Subcutaneous adipose tissue (tissue), 4 donors: Measurements from ENCODE around the gene TAF11L2. TPM values are rescaled to one million over a fixed set of nuclear protein-coding genes. Genes with fewer than 3 reads are reported as not detected.
"Not testable (repeated sequence)": the region's sequence is repeated elsewhere in the genome, so short reads cannot be mapped to it uniquely, and the experiment has no call there.

Experiments
- small RNA-seq: library from RNA; depleted of rRNA; stranded (forward); fragments of <200 nt; gene quantifications from one replicate; pipeline ENCODE3, GENCODE V24; 2016
- total RNA-seq, 4 donors: library from RNA; depleted of rRNA; stranded (reverse); fragments of >200 nt; gene quantifications; one replicate each; pipeline ENCODE4 v1.1.0, GENCODE V29; 2016
- TF ChIP-seq, protein P1 (sequence below): fragments of 450-650 bp; IDR thresholded peaks from one replicate; pipeline ENCODE4 v1.5.1; 2016; ENCODE audit warnings: low read depth, mild to moderate bottlenecking, control low read depth, antibody characterized with exemption, moderate library complexity

TAF11L2 gene
- total RNA-seq, 4 donors from 2014 or later = not detected

DNA sequence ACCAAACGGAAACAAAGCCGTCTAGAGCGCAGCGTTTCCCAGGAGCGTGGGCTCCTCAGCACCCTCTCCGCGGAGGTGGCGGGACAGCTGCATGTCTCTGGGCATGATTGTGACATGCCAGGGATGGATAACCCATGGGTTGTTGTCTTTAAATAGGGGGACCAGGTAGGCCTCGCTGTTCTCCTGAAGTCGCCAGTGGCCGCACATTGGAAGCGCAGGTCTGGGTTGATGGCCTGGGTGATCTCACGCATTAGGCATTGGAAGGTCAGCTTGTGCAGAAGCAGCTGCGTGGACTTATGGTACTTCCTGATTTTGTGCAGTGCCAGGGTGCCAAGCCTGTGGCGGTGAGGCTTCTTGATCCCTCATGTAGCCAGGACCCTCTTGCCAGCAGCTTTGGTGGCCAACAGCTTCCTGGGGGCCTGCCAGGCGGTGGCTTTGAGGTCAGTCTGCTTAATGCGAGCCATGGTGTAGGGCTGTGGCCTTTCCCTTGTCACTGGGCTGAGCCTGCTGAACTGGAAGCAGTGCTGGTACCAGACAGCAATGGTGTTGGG lies 13.8 kb downstream of the TAF11L2 start:
- TF ChIP-seq, protein P1, sequence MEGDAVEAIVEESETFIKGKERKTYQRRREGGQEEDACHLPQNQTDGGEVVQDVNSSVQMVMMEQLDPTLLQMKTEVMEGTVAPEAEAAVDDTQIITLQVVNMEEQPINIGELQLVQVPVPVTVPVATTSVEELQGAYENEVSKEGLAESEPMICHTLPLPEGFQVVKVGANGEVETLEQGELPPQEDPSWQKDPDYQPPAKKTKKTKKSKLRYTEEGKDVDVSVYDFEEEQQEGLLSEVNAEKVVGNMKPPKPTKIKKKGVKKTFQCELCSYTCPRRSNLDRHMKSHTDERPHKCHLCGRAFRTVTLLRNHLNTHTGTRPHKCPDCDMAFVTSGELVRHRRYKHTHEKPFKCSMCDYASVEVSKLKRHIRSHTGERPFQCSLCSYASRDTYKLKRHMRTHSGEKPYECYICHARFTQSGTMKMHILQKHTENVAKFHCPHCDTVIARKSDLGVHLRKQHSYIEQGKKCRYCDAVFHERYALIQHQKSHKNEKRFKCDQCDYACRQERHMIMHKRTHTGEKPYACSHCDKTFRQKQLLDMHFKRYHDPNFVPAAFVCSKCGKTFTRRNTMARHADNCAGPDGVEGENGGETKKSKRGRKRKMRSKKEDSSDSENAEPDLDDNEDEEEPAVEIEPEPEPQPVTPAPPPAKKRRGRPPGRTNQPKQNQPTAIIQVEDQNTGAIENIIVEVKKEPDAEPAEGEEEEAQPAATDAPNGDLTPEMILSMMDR = no peak

DNA sequence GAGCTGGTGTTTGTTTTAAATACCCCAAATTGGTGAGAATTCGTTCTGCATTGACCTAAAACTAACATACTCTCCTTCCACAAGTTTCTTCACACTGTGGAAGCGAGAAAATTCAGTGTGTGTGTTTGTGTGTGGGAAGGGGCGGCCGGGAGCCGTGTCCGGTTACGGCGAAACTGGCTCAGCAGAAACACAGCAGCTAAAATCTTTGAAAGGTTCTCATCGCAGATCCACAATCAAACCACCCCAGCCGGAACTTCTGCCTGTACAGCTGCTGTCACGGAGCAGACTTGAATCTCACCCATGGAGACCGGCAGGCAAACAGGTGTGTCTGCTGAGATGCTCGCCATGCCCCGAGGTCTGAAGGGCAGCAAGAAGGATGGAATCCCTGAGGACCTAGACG lies 20.0 kb downstream of the TAF11L2 start, which contains the start of gene TAF11L3:
Gene TAF11L3 (plus strand): TSS at position 301 of the 400 bp plus-strand sequence.
- TF ChIP-seq, protein P1 = not testable (repeated sequence)

DNA sequence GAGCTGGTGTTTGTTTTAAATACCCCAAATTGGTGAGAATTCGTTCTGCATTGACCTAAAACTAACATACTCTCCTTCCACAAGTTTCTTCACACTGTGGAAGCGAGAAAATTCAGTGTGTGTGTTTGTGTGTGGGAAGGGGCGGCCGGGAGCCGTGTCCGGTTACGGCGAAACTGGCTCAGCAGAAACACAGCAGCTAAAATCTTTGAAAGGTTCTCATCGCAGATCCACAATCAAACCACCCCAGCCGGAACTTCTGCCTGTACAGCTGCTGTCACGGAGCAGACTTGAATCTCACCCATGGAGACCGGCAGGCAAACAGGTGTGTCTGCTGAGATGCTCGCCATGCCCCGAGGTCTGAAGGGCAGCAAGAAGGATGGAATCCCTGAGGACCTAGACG lies 23.5 kb downstream of the TAF11L2 start, which contains the start of gene TAF11L4:
Gene TAF11L4 (plus strand): TSS at position 301 of the 400 bp plus-strand sequence.
- TF ChIP-seq, protein P1 = not testable (repeated sequence)

DNA sequence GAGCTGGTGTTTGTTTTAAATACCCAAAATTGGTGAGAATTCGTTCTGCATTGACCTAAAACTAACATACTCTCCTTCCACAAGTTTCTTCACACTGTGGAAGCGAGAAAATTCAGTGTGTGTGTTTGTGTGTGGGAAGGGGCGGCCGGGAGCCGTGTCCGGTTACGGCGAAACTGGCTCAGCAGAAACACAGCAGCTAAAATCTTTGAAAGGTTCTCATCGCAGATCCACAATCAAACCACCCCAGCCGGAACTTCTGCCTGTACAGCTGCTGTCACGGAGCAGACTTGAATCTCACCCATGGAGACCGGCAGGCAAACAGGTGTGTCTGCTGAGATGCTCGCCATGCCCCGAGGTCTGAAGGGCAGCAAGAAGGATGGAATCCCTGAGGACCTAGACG lies 26.9 kb downstream of the TAF11L2 start, which contains the start of gene TAF11L5:
Gene TAF11L5 (plus strand): TSS at position 301 of the 400 bp plus-strand sequence.
- TF ChIP-seq, protein P1 = not testable (repeated sequence)

DNA sequence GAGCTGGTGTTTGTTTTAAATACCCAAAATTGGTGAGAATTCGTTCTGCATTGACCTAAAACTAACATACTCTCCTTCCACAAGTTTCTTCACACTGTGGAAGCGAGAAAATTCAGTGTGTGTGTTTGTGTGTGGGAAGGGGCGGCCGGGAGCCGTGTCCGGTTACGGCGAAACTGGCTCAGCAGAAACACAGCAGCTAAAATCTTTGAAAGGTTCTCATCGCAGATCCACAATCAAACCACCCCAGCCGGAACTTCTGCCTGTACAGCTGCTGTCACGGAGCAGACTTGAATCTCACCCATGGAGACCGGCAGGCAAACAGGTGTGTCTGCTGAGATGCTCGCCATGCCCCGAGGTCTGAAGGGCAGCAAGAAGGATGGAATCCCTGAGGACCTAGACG lies 30.3 kb downstream of the TAF11L2 start, which contains the start of gene TAF11L6:
Gene TAF11L6 (plus strand): TSS at position 301 of the 400 bp plus-strand sequence.
- TF ChIP-seq, protein P1 = not testable (repeated sequence)

Small RNAs within 50 kb of the gene (small RNA-seq; reads per million reads assigned to genes)
- not detected for gene AC106774.3

Other genes starting within 250 kb of the TAF11L2 start
- not detected for gene TAF11L3, start 20.1 kb downstream of the TAF11L2 start, total RNA-seq
- not detected for gene TAF11L4, start 23.6 kb downstream of the TAF11L2 start, total RNA-seq
- not detected for gene TAF11L5, start 27.0 kb downstream of the TAF11L2 start, total RNA-seq
- gene TAF11L6, start 30.4 kb downstream of the TAF11L2 start, total RNA-seq = not detected
- gene TAF11L7, start 87.5 kb downstream of the TAF11L2 start, total RNA-seq = not detected
- gene TAF11L8, start 92.7 kb downstream of the TAF11L2 start, total RNA-seq = not detected
- gene TAF11L9, start 96.2 kb downstream of the TAF11L2 start, total RNA-seq = not detected
- not detected for gene TAF11L10, start 99.6 kb downstream of the TAF11L2 start, total RNA-seq
- not detected for gene TAF11L11, start 106.0 kb downstream of the TAF11L2 start, total RNA-seq
- gene TAF11L12, start 112.2 kb downstream of the TAF11L2 start, total RNA-seq = not detected
- gene TAF11L13, start 133.9 kb downstream of the TAF11L2 start, total RNA-seq = not detected
- gene TAF11L14, start 136.2 kb downstream of the TAF11L2 start, total RNA-seq = not detected